Dermis blood vessel endothelial cell (primary cell): ENCODE data around the gene WDFY1. TPM values are rescaled to one million over a fixed set of nuclear protein-coding genes. Genes with fewer than 3 reads are reported as not detected.
A peak's percentile ranks its signal among the peaks of the same experiment; 100 is the strongest.

ENCODE experiments used
- DNase-seq: peaks from one replicate; pipeline ENCODE4 v3.0.0; 2010
- total RNA-seq: library from RNA; depleted of rRNA; stranded (reverse); fragments of >200 nt; gene quantifications from 2 replicates; pipeline ENCODE4 v1.2.3, GENCODE V29; 2014

The WDFY1 gene
- total RNA-seq, 1 donor from 2014 or later: 126 TPM

- DNase-seq: no peak
Measured at GRCh38 chr2:223928113-223929006, 16.8 kb downstream of the WDFY1 start.

GRCh38 chr2:223925106-223925505 is 20.0 kb downstream of the WDFY1 start:
- no peak for DNase-seq

GRCh38 chr2:223923976-223924375 is 21.2 kb downstream of the WDFY1 start:
- DNase-seq: peak; percentile 57

GRCh38 chr2:223922308-223922707 is 22.8 kb downstream of the WDFY1 start:
- DNase-seq: no peak

- DNase-seq: peak; percentile 51
Measured at GRCh38 chr2:223921204-223921603, 23.9 kb downstream of the WDFY1 start.

GRCh38 chr2:223920109-223920508 is 25.0 kb downstream of the WDFY1 start:
- DNase-seq: no peak

- DNase-seq: peak; percentile 80
Measured at GRCh38 chr2:223918671-223919134, 26.4 kb downstream of the WDFY1 start.

- no peak for DNase-seq
Measured at GRCh38 chr2:223916181-223916920, 28.8 kb downstream of the WDFY1 start.

GRCh38 chr2:223915071-223915470 is 30.1 kb downstream of the WDFY1 start:
- no peak for DNase-seq

- no peak for DNase-seq
Measured at GRCh38 chr2:223914324-223914723, 30.8 kb downstream of the WDFY1 start.

GRCh38 chr2:223909001-223909741 is 36.0 kb downstream of the WDFY1 start:
- DNase-seq: peak; percentile 55

- DNase-seq: no peak
Measured at GRCh38 chr2:223908304-223908998, 36.7 kb downstream of the WDFY1 start.

GRCh38 chr2:223905996-223906395 is 39.1 kb downstream of the WDFY1 start:
- no peak for DNase-seq

- DNase-seq: peak; percentile 35
Measured at GRCh38 chr2:223901854-223902253, 43.3 kb downstream of the WDFY1 start.

GRCh38 chr2:223901311-223901710 is 43.8 kb downstream of the WDFY1 start:
- no peak for DNase-seq

- DNase-seq: no peak
Measured at GRCh38 chr2:223900531-223900930, 44.6 kb downstream of the WDFY1 start.

- no peak for DNase-seq
Measured at GRCh38 chr2:223900066-223900465, 45.1 kb downstream of the WDFY1 start.

GRCh38 chr2:223897669-223898330 is 47.3 kb downstream of the WDFY1 start:
- DNase-seq: no peak

- DNase-seq: no peak
Measured at GRCh38 chr2:223896833-223897311, 48.3 kb downstream of the WDFY1 start.

GRCh38 chr2:223894968-223895367 is 50.2 kb downstream of the WDFY1 start:
- no peak for DNase-seq

- DNase-seq: no peak
Measured at GRCh38 chr2:223894009-223894408, 51.1 kb downstream of the WDFY1 start.

GRCh38 chr2:223890721-223891120 is 54.4 kb downstream of the WDFY1 start:
- DNase-seq: no peak
